GM18873 (cell line): Measurements from ENCODE around the gene KCNMA1.
"Not testable (repeated sequence)": the region's sequence is repeated elsewhere in the genome, so short reads cannot be mapped to it uniquely, and the experiment has no call there.

ENCODE experiments used
- ATAC-seq: cut with Tn5 transposase; IDR thresholded peaks from one replicate; pipeline ENCODE4 v1.9.1; 2021; ENCODE audit warnings: mild to moderate bottlenecking, moderate library complexity, moderate number of reproducible peaks; ENCODE audit not compliant: unreplicated experiment, low FRiP score

The KCNMA1 gene

GRCh38 chr10:77409697-77410471 is 227.7 kb downstream of the KCNMA1 start:
- no peak for ATAC-seq

GRCh38 chr10:77408259-77408658 is 229.3 kb downstream of the KCNMA1 start:
- ATAC-seq = no peak

GRCh38 chr10:77406764-77407430 is 230.7 kb downstream of the KCNMA1 start:
- no peak for ATAC-seq

- no peak for ATAC-seq
Observed at GRCh38 chr10:77405771-77406241, 231.8 kb downstream of the KCNMA1 start.

GRCh38 chr10:77404810-77405209 is 232.8 kb downstream of the KCNMA1 start:
- no peak for ATAC-seq

- no peak for ATAC-seq
Observed at GRCh38 chr10:77403761-77404160, 233.8 kb downstream of the KCNMA1 start.

GRCh38 chr10:77401683-77402082 is 235.9 kb downstream of the KCNMA1 start:
- ATAC-seq = no peak

GRCh38 chr10:77400033-77400432 is 237.6 kb downstream of the KCNMA1 start:
- ATAC-seq = no peak

- no peak for ATAC-seq
Observed at GRCh38 chr10:77398986-77399755, 238.4 kb downstream of the KCNMA1 start.

GRCh38 chr10:77398558-77398957 is 239.1 kb downstream of the KCNMA1 start:
- ATAC-seq = no peak

GRCh38 chr10:77397103-77397502 is 240.5 kb downstream of the KCNMA1 start:
- ATAC-seq = no peak

- ATAC-seq = no peak
Observed at GRCh38 chr10:77396290-77396689, 241.3 kb downstream of the KCNMA1 start.

- no peak for ATAC-seq
Observed at GRCh38 chr10:77393821-77394501, 243.6 kb downstream of the KCNMA1 start.

- no peak for ATAC-seq
Observed at GRCh38 chr10:77393411-77393810, 244.2 kb downstream of the KCNMA1 start.

GRCh38 chr10:77392851-77393250 is 244.8 kb downstream of the KCNMA1 start:
- no peak for ATAC-seq

GRCh38 chr10:77392236-77392721 is 245.3 kb downstream of the KCNMA1 start:
- no peak for ATAC-seq

GRCh38 chr10:77391605-77392235 is 245.9 kb downstream of the KCNMA1 start:
- ATAC-seq = no peak

GRCh38 chr10:77390481-77390891 is 247.1 kb downstream of the KCNMA1 start:
- no peak for ATAC-seq

GRCh38 chr10:77388571-77389100 is 249.0 kb downstream of the KCNMA1 start:
- ATAC-seq = no peak

GRCh38 chr10:77387701-77388100 is 249.9 kb downstream of the KCNMA1 start:
- ATAC-seq = not testable (repeated sequence)
